ENCODE measurements around the gene IFRD2.

DNA sequence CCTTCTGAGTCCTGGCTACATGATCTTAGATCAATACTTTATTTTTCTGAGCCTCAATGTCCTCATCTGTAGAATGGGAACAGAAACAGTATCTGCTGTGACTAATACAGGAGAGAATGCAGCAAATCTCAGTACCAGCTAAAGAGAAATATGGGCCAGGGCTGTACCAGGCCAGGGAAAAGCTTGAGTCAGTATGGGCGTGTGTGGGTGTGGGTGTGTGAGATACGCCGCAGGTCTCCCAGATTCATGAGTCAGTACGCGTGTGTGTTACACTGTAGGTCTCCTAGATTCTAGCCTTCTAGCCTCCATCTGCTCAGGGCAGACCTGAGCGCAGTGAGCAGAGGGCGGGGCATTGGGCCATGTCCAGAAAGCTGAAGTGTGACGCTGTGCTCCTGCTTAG is 41.0 kb downstream of the IFRD2 start:
- TF ChIP-seq, protein P1, sequence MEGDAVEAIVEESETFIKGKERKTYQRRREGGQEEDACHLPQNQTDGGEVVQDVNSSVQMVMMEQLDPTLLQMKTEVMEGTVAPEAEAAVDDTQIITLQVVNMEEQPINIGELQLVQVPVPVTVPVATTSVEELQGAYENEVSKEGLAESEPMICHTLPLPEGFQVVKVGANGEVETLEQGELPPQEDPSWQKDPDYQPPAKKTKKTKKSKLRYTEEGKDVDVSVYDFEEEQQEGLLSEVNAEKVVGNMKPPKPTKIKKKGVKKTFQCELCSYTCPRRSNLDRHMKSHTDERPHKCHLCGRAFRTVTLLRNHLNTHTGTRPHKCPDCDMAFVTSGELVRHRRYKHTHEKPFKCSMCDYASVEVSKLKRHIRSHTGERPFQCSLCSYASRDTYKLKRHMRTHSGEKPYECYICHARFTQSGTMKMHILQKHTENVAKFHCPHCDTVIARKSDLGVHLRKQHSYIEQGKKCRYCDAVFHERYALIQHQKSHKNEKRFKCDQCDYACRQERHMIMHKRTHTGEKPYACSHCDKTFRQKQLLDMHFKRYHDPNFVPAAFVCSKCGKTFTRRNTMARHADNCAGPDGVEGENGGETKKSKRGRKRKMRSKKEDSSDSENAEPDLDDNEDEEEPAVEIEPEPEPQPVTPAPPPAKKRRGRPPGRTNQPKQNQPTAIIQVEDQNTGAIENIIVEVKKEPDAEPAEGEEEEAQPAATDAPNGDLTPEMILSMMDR (conservative IDR thresholded peaks at IDR 0.05; ENCODE audit: low read length): no peak
- no peak for TF ChIP-seq EZH2phosphoT487 (IDR thresholded peaks at IDR 0.05; ENCODE audit: borderline replicate concordance)

Data from Loucy (cell line).